H1 (cell line): ENCODE results near the gene ZNF830. TPM values are rescaled to one million over a fixed set of nuclear protein-coding genes. Genes with fewer than 3 reads are reported as not detected.

Experiments used
- CTCF ChIA-PET: fragments of 300-600 bp; sonication (Branson Sonifier 250); formaldehyde crosslinking; loops from one replicate; lab custom pipeline; 2021; ENCODE audit not compliant: partially characterized antibody; lab: Charles Lee
- POLR2A ChIA-PET: fragments of 300-600 bp; sonication (Branson Sonifier 250); formaldehyde crosslinking; loops from one replicate; lab custom pipeline; 2021; ENCODE audit warnings: inconsistent platforms; ENCODE audit not compliant: partially characterized antibody; lab: Charles Lee
- DNase-seq, 2 experiments: peaks; one replicate each; pipeline versions ENCODE4 v3.0.0 to v3.0.0-alpha.2; 2010 to 2022; ENCODE audit warnings: low spot score in 2 of 2, low read depth in 1 of 2, mixed read lengths in 1 of 2
- FAIRE-seq: peaks from 2 replicates; lab custom pipeline; 2011; peaks lifted over from hg19 to GRCh38; lab: Jason Lieb, UNC
- H2AFZ ChIP-seq: 2 replicates; pipeline ENCODE4 v1.8.1; 2012; ENCODE audit warnings: low read length, inconsistent platforms
- H2AK5ac ChIP-seq: 2 replicates; pipeline ENCODE4 v1.6.1; 2013; ENCODE audit warnings: low read depth, low read length
- H2BK120ac ChIP-seq: replicated peaks from 2 replicates; pipeline ENCODE3; 2013; ENCODE audit warnings: low read depth, low read length, inconsistent platforms
- H2BK12ac ChIP-seq: 2 replicates; pipeline ENCODE4 v1.6.1; 2013; ENCODE audit warnings: low read depth, low read length
- H2BK15ac ChIP-seq: 2 replicates; pipeline ENCODE4 v1.6.1; 2013; ENCODE audit warnings: low read length
- H2BK20ac ChIP-seq: 2 replicates; pipeline ENCODE4 v1.6.1; 2013; ENCODE audit warnings: low read length
- H2BK5ac ChIP-seq: 2 replicates; pipeline ENCODE4 v1.6.1; 2013; ENCODE audit warnings: low read depth, low read length
- H3K14ac ChIP-seq: 2 replicates; pipeline ENCODE4 v1.6.1; 2013; ENCODE audit warnings: inconsistent platforms; ENCODE audit not compliant: insufficient read length
- H3K18ac ChIP-seq: 2 replicates; pipeline ENCODE4 v1.6.1; 2013; ENCODE audit warnings: low read length; ENCODE audit errors: extremely low read depth
- H3K23ac ChIP-seq: 2 replicates; pipeline ENCODE4 v1.6.1; 2013; ENCODE audit warnings: inconsistent platforms; ENCODE audit not compliant: insufficient read length
- H3K23me2 ChIP-seq: 2 replicates; pipeline ENCODE4 v1.6.1; 2013; ENCODE audit warnings: low read depth, low read length
- H3K27ac ChIP-seq: 2 replicates; pipeline ENCODE4 v1.6.1; 2011; ENCODE audit warnings: low read depth, low read length, inconsistent platforms
- H3K27me3 ChIP-seq, 4 experiments: replicated peaks in 1 of 4; 1 replicate in 1 of 4; 2 replicates in 3 of 4; pipeline versions ENCODE4 v1.6.1 to v1.8.1; 2011 to 2013; ENCODE audit warnings: low read length in 3 of 4, mild to moderate bottlenecking in 3 of 4, inconsistent platforms in 2 of 4, mixed read lengths in 2 of 4, moderate library complexity in 1 of 4; ENCODE audit not compliant: control insufficient read depth in 3 of 4, insufficient read depth in 3 of 4; ENCODE audit errors: extremely low read depth in 1 of 4
- H3K36me3 ChIP-seq, 4 experiments: 2 replicates each; pipeline versions ENCODE4 v1.6.1 to v1.8.1; 2011 to 2013; ENCODE audit warnings: mild to moderate bottlenecking in 4 of 4, low read length in 3 of 4, moderate library complexity in 2 of 4, control low read depth in 1 of 4, inconsistent platforms in 1 of 4; ENCODE audit not compliant: insufficient read depth in 4 of 4, control insufficient read depth in 2 of 4
- H3K4ac ChIP-seq: replicated peaks from 2 replicates; pipeline ENCODE3; 2013; ENCODE audit warnings: low read length, low read depth, mixed read lengths, inconsistent platforms; ENCODE audit not compliant: insufficient read length
- H3K4me1 ChIP-seq, 4 experiments: replicated peaks in 1 of 4; 1 replicate in 1 of 4; 2 replicates in 3 of 4; pipeline versions ENCODE4 v1.6.1 to v1.8.1; 2011 to 2013; ENCODE audit warnings: low read length in 3 of 4, inconsistent platforms in 2 of 4, mixed read lengths in 1 of 4; ENCODE audit not compliant: insufficient read depth in 4 of 4, control insufficient read depth in 3 of 4
- H3K4me2 ChIP-seq, 2 experiments: 2 replicates each; pipeline versions ENCODE4 v1.6.1 to v1.8.1; 2011 to 2013; ENCODE audit warnings: low read depth in 2 of 2, low read length in 2 of 2, control low read depth in 1 of 2, inconsistent platforms in 1 of 2, mild to moderate bottlenecking in 1 of 2; ENCODE audit not compliant: insufficient read depth in 1 of 2
- H3K4me3 ChIP-seq, 4 experiments: fragments of 200-600, 300-600 bp in 1 of 4; sonication (generic), shearing (Covaris generic), sonication (Bioruptor Twin) in 1 of 4; 2 replicates each; pipeline versions ENCODE4 v1.5.1 to v1.8.1; 2011 to 2016; ENCODE audit warnings: low read length in 4 of 4, low read depth in 3 of 4, control low read depth in 2 of 4, inconsistent platforms in 2 of 4, mild to moderate bottlenecking in 2 of 4, mixed read lengths in 1 of 4, moderate library complexity in 1 of 4; ENCODE audit not compliant: insufficient read depth in 2 of 4; ENCODE audit errors: extremely low read depth in 1 of 4
- H3K56ac ChIP-seq: replicated peaks from 2 replicates; pipeline ENCODE3; 2013; ENCODE audit warnings: low read depth, mild to moderate bottlenecking, mixed read lengths, low read length, inconsistent platforms; ENCODE audit not compliant: insufficient read length
- H3K79me1 ChIP-seq: 2 replicates; pipeline ENCODE4 v1.6.1; 2013; ENCODE audit warnings: low read depth, low read length, control low read depth
- H3K79me2 ChIP-seq, 2 experiments: 2 replicates each; pipeline versions ENCODE4 v1.6.1 to v1.8.1; 2012 to 2013; ENCODE audit warnings: low read length in 2 of 2, mild to moderate bottlenecking in 2 of 2, inconsistent platforms in 1 of 2; ENCODE audit not compliant: insufficient read depth in 2 of 2, control insufficient read depth in 1 of 2
- H3K9ac ChIP-seq, 4 experiments: replicated peaks in 1 of 4; 1 replicate in 1 of 4; 2 replicates in 3 of 4; pipeline versions ENCODE4 v1.6.1 to v1.8.1; 2011 to 2013; ENCODE audit warnings: low read depth in 3 of 4, low read length in 3 of 4, control low read depth in 2 of 4, mild to moderate bottlenecking in 2 of 4, moderate library complexity in 2 of 4, inconsistent platforms in 1 of 4; ENCODE audit errors: extremely low read depth in 1 of 4
- H3K9me3 ChIP-seq, 2 experiments: 2 replicates each; pipeline versions ENCODE4 v1.6.1 to v1.8.1; 2012 to 2013; ENCODE audit warnings: mild to moderate bottlenecking in 2 of 2, moderate library complexity in 2 of 2, control low read depth in 1 of 2, inconsistent platforms in 1 of 2, low read depth in 1 of 2, low read length in 1 of 2, mixed read lengths in 1 of 2; ENCODE audit not compliant: insufficient read depth in 2 of 2
- H4K20me1 ChIP-seq, 2 experiments: replicated peaks in 1 of 2; 2 replicates each; pipeline versions ENCODE3 to v1.8.1; 2011 to 2013; ENCODE audit warnings: inconsistent platforms in 2 of 2, low read length in 2 of 2, mild to moderate bottlenecking in 1 of 2; ENCODE audit not compliant: insufficient read depth in 2 of 2, control insufficient read depth in 1 of 2
- H4K5ac ChIP-seq: 2 replicates; pipeline ENCODE4 v1.6.1; 2013; ENCODE audit warnings: low read length, low read depth, mixed read lengths, inconsistent platforms; ENCODE audit not compliant: insufficient read length
- H4K8ac ChIP-seq: 2 replicates; pipeline ENCODE4 v1.8.0; 2013; ENCODE audit warnings: mild to moderate bottlenecking, moderate library complexity, low read length, inconsistent platforms; ENCODE audit not compliant: insufficient read depth; ENCODE audit errors: extremely low read depth
- H4K91ac ChIP-seq: replicated peaks from 2 replicates; pipeline ENCODE3; 2013; ENCODE audit warnings: low read length, mixed read lengths, inconsistent platforms; ENCODE audit not compliant: insufficient read length
- BRCA1 ChIP-seq: IDR thresholded peaks from 2 replicates; pipeline ENCODE4 v1.6.1; 2012; ENCODE audit warnings: low read depth, low read length, improper control_type of control experiment
- CTBP2 ChIP-seq: IDR thresholded peaks from 2 replicates; pipeline ENCODE4 v1.7.0; 2011; ENCODE audit warnings: borderline replicate concordance, mild to moderate bottlenecking, moderate library complexity, mixed read lengths, low read length; ENCODE audit not compliant: insufficient read depth, insufficient read length
- HDAC6 ChIP-seq: IDR thresholded peaks from one replicate; pipeline ENCODE4 v1.7.1; 2012; ENCODE audit warnings: low read depth, mild to moderate bottlenecking, inconsistent platforms, low read length, moderate library complexity
- NANOG ChIP-seq: IDR thresholded peaks from 2 replicates; pipeline ENCODE4 v1.6.1; 2011; ENCODE audit warnings: low read length, low read depth, mild to moderate bottlenecking, inconsistent platforms; ENCODE audit not compliant: insufficient read depth, poor library complexity, severe bottlenecking
- POLR2AphosphoS5 ChIP-seq: IDR thresholded peaks from 2 replicates; pipeline ENCODE4 v1.6.1; 2011; ENCODE audit warnings: low read depth, low read length
- RAD21 ChIP-seq, 2 experiments: IDR thresholded peaks in 1 of 2; conservative IDR thresholded peaks in 1 of 2; 2 replicates each; pipeline ENCODE4 v1.6.1; 2011; ENCODE audit warnings: low read depth in 2 of 2, low read length in 2 of 2, improper control_type of control experiment in 1 of 2, inconsistent platforms in 1 of 2, mild to moderate bottlenecking in 1 of 2, moderate library complexity in 1 of 2
- RXRA ChIP-seq: IDR thresholded peaks from 2 replicates; pipeline ENCODE4 v1.6.1; 2011; ENCODE audit warnings: low read depth, mild to moderate bottlenecking, low read length, moderate library complexity; ENCODE audit not compliant: insufficient read depth
- SIN3A ChIP-seq, 2 experiments: IDR thresholded peaks in 1 of 2; conservative IDR thresholded peaks in 1 of 2; 2 replicates each; pipeline ENCODE4 v1.6.1; 2011 to 2012; ENCODE audit warnings: low read length in 2 of 2, improper control_type of control experiment in 1 of 2, low read depth in 1 of 2, mild to moderate bottlenecking in 1 of 2
- WGBS, 2 experiments: shearing (Covaris generic) in 1 of 2; methylation state at CpG; one replicate each; pipeline versions ENCODE4 v1.1.6 to v1.1.7; 2013 to 2015; ENCODE audit warnings: low lambda C conversion rate in 2 of 2, mixed read lengths in 2 of 2, inconsistent platforms in 1 of 2, low coverage in 1 of 2, missing lambda C conversion rate in 1 of 2; ENCODE audit not compliant: insufficient replicate concordance in 2 of 2, insufficient coverage in 1 of 2, insufficient read length in 1 of 2; ENCODE audit errors: extremely low coverage in 1 of 2, missing lambda C conversion rate in 1 of 2; 5-methylcytosine and 5-hydroxymethylcytosine counted together
- polyA plus RNA-seq, 7 experiments: library from polyadenylated mRNA; depleted of rRNA in 3 of 7; stranded (reverse) in 5 of 7; unstranded in 2 of 7; fragments of >200 nt in 5 of 7; fragments of 200-250 nt in 2 of 7; gene quantifications; 1 replicate in 5 of 7; 2 replicates in 1 of 7; 4 replicates in 1 of 7; pipeline versions ENCODE4 v1.2.1 to v1.2.3, GENCODE V29; 2011 to 2013; ENCODE audit warnings: missing spikeins in 2 of 7, mixed read lengths in 2 of 7
- total RNA-seq: library from RNA; stranded (reverse); fragmentation: NEBNext Ultra II Directional; extraction: Animal tissue kit (Norgen Biotek cat#: 25700); gene quantifications from 2 replicates; pipeline ENCODE4 v1.2.1, GENCODE V29; 2021
- TF ChIP-seq, protein P1 (sequence below): IDR thresholded peaks from 2 replicates; pipeline ENCODE4 v1.6.1; 2012; ENCODE audit warnings: low read length, inconsistent platforms
- TF ChIP-seq, protein P2 (sequence below): IDR thresholded peaks from 2 replicates; pipeline ENCODE4 v1.6.1; 2012; ENCODE audit warnings: inconsistent platforms

ZNF830 gene
- total and polyA plus RNA-seq, 2 of the 8 experiments (the other 6 are each of a cell fraction or from before 2014, with no cell fraction given), result 4.2 to 19.9 TPM

DNA sequence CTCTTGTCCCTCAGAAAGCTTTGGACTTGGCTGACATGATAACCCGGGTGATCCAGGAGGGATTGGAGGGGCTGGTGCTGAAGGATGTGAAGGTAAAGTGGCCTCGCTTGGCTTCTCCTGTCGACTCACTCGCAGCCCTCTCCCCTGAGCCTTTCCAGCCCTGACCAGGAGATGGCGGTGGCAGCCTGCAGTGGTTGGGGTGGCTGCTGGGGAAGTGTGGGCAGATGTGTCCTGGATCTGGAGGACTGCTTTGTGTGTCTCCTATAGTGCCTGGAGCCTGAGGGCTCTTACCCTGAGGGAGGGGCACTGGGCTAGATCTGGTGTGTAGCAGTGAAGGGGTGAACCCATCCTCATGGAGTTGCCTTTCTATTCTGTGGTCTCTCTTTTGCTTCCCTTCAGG, 36.9 kb downstream of the ZNF830 start:
- Histone ChIP-seq H3K9ac (no peak overlapping the region; a peak in 1 of 7 replicates), H3K14ac (no peak overlapping the region), H3K9me3 (no peaks in the 10 kb centered on the region), H4K5ac (no peak overlapping the region), H3K4me2 (no peak overlapping the region), H3K27me3 (no peaks in the 10 kb centered on the region), H2BK12ac (no peak overlapping the region), H2BK15ac (no peak overlapping the region), H3K27ac (no peak overlapping the region), H3K36me3 (peaks cover 56 to 89% (median 84%) of the 10 kb centered on the region in 4 experiments), H3K79me1 (no peaks in the 10 kb centered on the region), H3K4me3 (no peak overlapping the region), H2AFZ (no peak overlapping the region), H3K23me2 (no peaks in the 10 kb centered on the region), H2BK5ac (no peak overlapping the region), H2BK20ac (no peak overlapping the region), H2BK120ac (no peak overlapping the region), H3K79me2 (no peaks in the 10 kb centered on the region), H3K56ac (no peak overlapping the region), H2AK5ac (no peak overlapping the region), H3K23ac (no peak overlapping the region), H3K4ac (no peak overlapping the region), H3K18ac (no peak overlapping the region), H4K20me1 (peaks cover 7 to 10% of the 10 kb centered on the region in 2 experiments), H4K91ac (no peak overlapping the region), H3K4me1 (no peaks in the 10 kb centered on the region), H4K8ac (no peak overlapping the region)
- WGBS, 2 experiments, result 81% methylated on average over 5 of the region's 5 CpGs; no CpG with 5 or more reads in 1 of the 2 experiments
- ChIA-PET POLR2A (no interaction called here), CTCF (interaction anchor here (0.9 to 5.2 kb wide), 10 partner anchors 11 to 145 kb away, joined by 3 to 43 read pairs (median 3); partner anchors contain the start of gene RAD51D)
- FAIRE-seq (no peak), DNase-seq (peak; percentile 31 to 83)
- TF ChIP-seq CTBP2 (no peak), HDAC6 (no peak), SIN3A (conservative IDR thresholded peaks at IDR 0.05 in 1 of 2, IDR thresholded peaks at IDR 0.05 in 1 of 2; ENCODE audit: low read depth in 1 of 2, low read length in 2 of 2) (0 out of 4 replicates have a peak, but pooled peaks of 1 of the 2 experiments have one; percentile 38), BRCA1 (no peak), POLR2AphosphoS5 (peak; percentile 39; the same call in 1 of the 2 replicates), RXRA (no peak), NANOG (no peak), RAD21 (IDR thresholded peaks at IDR 0.05 in 1 of 2, conservative IDR thresholded peaks at IDR 0.05 in 1 of 2; ENCODE audit: low read depth in 2 of 2, low read length in 2 of 2) (peak; percentile 95)
- TF ChIP-seq, protein P1, sequence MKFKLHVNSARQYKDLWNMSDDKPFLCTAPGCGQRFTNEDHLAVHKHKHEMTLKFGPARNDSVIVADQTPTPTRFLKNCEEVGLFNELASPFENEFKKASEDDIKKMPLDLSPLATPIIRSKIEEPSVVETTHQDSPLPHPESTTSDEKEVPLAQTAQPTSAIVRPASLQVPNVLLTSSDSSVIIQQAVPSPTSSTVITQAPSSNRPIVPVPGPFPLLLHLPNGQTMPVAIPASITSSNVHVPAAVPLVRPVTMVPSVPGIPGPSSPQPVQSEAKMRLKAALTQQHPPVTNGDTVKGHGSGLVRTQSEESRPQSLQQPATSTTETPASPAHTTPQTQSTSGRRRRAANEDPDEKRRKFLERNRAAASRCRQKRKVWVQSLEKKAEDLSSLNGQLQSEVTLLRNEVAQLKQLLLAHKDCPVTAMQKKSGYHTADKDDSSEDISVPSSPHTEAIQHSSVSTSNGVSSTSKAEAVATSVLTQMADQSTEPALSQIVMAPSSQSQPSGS, result no peak
- TF ChIP-seq, protein P2, sequence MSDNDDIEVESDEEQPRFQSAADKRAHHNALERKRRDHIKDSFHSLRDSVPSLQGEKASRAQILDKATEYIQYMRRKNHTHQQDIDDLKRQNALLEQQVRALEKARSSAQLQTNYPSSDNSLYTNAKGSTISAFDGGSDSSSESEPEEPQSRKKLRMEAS, result 0 out of 2 replicates have a peak, but pooled peaks have one; percentile 12
